GM21367 (cell line): ENCODE measurements around the gene KCNK6.
"Not testable (repeated sequence)": the region's sequence is repeated elsewhere in the genome, so short reads cannot be mapped to it uniquely, and the experiment has no call there.

Experiments used
- ATAC-seq: cut with Tn5 transposase; IDR thresholded peaks from one replicate; pipeline ENCODE4 v1.9.1; 2021; ENCODE audit not compliant: unreplicated experiment

The KCNK6 gene

GRCh38 chr19:38360839-38361631, 41.4 kb downstream of the KCNK6 start:
- ATAC-seq = no peak

GRCh38 chr19:38361633-38362075, 42.0 kb downstream of the KCNK6 start:
- ATAC-seq = peak; percentile 67

DNA sequence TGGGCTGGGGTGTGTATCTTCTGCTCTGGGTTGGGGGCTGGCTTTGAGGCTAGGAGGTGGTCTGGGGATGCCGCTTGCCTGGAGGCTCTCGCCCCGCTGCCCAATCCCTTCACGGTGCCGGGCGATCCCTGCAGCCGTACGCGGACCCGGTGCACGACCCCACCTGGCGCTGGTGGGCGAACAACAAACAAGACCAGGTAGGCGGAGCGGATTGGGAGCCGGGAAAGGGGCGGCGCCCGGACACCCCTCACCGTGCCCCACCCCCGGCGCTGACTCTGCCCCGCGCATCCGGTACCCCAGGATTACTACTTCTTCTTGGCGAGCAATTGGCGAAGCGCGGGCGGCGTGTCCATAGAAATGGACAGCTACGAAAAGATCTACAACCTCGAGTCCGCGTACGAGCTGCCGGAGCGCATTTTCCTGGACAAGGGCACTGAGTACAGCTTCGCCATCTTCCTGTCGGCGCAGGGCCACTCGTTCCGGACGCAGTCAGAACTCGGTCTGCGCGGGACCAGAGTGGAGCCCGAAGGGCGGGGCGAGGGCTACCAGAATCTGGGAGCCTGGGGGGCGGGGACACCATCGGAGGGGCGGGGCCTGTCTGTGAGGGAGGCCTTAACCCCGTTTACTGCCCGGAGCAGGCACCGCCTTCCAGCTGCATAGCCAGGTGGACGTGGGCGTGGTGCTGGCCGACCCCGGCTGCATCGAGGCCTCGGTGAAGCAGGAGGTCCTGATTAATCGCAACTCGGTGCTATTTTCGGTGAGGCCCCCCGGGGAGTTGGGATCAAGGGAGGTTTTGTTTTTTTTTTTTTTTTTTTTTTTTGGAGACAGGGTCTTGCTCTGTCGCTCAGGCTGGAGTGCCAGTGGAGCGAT, 42.7 kb downstream of the KCNK6 start:
- ATAC-seq = peak; percentile 25

- not testable (repeated sequence) for ATAC-seq
Observed at GRCh38 chr19:38362946-38363688, 43.5 kb downstream of the KCNK6 start.

DNA sequence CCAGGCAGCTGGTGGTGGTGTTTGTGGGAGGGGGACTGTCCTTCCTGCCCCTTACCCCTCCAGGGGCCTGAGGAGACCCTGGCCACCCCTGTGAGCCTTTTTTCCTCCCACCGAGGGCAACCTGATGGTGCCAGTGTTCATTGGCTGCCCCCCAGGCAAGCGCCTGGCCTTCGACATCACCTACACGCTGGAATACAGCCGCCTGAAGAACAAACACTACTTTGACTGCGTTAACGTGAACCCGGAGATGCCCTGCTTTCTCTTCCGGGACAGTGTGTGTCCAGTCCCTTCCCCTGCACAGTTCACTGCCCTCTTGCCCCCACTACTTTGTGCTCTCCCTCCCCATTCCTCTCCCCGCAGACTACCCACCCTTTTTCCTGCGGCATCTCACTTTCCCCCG, 47.4 kb downstream of the KCNK6 start:
- no peak for ATAC-seq

DNA sequence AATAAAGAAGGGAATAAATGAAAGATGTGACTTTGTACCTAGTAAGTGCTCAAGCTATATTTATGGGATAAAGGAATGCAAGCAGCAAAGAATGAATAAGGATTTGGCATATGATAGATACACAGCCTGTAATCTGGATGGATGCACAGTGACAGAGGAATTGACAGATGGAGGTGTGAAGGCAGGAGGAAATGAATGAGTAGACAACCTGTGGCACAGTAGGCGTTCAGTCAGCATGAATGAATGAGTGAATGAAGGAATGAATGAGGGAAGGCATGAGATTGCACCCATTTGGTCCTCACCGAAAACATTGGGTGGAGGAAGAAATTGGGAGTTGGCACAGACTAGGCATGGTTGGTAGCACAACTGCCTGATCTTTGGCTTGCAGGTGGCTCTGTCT, 49.9 kb downstream of the KCNK6 start:
- ATAC-seq = no peak

GRCh38 chr19:38370299-38370698, 50.7 kb downstream of the KCNK6 start:
- ATAC-seq = no peak

- ATAC-seq = no peak
Observed at GRCh38 chr19:38371081-38371480, 51.4 kb downstream of the KCNK6 start.

DNA sequence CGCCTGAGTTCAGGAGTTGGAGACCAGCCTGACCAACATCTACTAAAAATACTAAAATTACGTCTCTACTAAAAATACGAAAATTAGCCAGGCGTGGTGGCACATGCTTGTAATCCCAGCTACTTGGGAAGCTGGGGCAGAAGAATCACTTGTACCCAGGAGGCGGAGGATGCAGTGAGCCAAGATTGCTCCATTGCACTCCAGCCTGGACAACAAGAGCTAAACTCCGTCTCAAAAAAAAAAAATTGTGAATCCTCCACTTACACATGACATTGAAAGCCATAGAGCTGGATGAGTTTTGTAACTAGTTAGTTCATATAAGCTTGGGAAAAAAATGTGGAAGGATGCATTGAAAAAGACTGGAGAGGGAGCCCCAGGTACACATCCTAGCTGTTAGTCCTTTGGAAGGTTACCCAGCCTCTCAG, 54.3 kb downstream of the KCNK6 start:
- no peak for ATAC-seq

DNA sequence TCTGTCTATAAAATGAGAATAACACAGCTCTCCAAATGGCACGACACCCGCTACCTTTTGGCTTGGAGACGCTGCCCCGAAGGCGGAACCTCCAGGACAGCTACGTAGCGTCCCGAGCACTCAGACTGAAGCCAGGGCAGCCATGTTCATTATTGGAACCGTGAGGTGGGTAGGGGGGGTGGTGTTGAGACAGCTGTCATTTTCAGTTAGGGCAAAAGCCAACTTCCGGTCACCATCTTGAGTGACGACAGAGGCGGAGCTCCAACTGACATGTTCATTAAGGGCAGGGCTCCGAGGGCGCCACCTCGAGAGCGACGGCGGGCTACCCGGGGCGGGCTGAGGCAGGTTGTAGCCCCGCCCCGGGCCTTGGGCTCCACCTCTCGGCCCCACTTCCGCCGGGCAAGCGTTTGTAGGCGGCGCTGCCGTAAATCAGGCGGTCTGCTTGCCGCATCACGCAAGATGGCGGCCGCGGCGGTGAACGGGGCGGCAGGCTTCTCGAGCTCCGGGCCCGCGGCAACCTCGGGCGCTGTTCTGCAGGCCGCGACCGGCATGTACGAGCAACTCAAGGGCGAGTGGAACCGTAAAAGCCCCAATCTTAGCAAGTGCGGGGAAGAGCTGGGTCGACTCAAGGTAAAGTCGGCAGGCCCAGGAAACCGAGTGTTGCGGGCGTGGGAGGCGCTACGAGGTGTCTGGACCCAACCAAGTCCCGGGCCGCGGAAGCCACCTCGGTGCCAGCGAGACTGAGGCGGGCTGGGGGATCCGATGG, 54.9 kb downstream of the KCNK6 start, which contains the start of gene PSMD8:
TSS of gene PSMD8 (plus strand) at position 240 of the 766 bp plus-strand sequence. CDS start at position 271, 31 bp downstream.
- peak; percentile 86 for ATAC-seq

DNA sequence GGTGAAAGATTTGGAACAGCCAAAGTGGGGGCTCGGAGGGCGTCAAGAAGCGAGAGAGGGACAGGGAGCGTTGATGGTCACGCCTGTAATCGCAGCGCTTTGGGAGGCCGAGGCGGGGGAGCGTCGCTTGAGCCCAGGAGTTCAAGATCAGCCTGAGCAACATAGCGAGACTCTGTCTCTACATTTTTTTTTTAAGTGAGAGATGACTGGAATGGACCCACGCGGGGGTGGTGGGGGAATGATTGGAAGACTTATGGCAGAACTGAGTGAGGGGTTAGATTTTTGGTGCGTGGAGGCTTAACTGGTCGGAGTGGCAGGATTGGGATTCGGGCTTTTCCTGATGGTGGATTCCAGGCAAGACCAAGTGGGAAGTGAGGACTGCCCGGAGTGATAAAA, 55.5 kb downstream of the KCNK6 start:
- no peak for ATAC-seq

DNA sequence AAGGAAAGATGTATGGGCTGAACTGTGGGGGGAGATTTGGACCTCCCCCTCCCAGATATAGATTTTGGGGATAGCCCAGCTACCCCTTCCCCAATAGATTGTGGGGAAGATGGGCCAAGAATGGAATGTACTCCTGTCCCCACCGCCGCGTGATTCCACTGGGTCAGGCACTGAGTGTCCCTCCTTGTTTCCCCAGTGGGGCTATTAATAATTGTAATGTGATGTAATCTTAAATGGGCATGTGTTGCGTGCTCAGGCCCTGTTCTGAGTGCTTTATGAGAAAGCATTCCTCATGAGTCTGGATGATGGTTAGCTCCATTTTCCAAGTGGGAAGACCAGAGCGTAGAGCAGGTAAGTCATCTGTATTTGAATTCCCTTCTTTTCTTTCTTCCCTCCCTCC, 56.1 kb downstream of the KCNK6 start:
- ATAC-seq = no peak

DNA sequence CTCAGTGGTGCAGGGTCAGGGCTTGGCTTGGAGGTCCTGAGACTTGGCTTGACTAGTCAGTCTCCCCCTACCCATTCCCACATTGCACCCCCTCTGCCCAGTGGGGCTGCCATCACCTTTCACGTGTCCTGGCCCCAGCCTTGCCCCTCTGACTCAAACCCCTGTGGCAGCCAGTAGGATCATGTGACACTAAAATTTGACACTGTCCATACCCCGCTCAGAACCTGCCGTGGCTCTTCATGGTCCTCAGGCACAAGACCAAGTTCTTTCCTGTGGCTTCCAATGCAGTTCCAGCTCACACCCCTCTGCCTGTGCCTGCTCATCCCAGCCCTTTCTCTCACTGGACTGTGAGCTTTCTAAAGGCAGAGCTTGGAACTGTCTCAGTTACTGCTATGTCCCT, 56.9 kb downstream of the KCNK6 start:
- ATAC-seq = no peak

DNA sequence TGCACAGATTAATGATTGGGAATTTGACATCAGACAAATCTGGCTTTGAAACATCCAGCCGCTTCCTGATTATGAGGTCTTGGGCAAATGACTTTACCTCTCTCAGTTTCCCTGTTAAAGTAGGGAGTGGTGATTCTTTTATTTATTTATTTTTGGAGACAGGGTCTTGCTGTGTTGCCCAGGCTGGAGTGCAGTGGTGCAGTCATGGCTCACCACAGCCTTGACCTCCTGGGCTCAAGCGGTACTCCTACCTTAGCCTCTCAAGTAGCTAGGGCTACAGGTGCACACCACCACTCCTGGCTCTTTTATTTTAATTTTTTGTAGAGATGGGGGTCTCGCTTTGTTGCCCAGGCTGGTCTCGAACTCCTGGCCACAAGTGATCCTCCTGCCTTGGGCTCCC, 57.4 kb downstream of the KCNK6 start:
- no peak for ATAC-seq

DNA sequence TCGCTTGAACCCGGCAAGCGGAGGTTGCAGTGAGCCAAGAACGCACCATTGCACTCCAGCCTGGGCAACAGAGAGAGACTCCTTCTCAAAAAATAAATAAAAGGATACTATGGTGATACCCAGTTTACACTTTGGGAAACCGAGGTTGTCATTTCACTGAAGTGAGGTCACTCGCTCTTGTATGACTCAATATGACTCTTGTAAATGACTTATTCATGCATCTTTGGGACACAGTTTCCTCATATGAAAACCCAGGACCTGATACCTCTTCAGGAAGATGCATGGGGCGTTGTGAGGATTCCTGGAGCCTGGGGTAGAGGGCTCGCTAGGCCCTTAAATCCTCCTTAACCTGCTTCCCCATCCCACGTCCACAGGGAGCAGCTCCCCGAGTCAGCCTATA, 59.2 kb downstream of the KCNK6 start:
- no peak for ATAC-seq

GRCh38 chr19:38381138-38381537, 61.5 kb downstream of the KCNK6 start:
- no peak for ATAC-seq
